ENCODE results near the gene PSG3.
"Not testable (repeated sequence)": the region's sequence is repeated elsewhere in the genome, so short reads cannot be mapped to it uniquely, and the experiment has no call there.

The PSG3 gene

DNA sequence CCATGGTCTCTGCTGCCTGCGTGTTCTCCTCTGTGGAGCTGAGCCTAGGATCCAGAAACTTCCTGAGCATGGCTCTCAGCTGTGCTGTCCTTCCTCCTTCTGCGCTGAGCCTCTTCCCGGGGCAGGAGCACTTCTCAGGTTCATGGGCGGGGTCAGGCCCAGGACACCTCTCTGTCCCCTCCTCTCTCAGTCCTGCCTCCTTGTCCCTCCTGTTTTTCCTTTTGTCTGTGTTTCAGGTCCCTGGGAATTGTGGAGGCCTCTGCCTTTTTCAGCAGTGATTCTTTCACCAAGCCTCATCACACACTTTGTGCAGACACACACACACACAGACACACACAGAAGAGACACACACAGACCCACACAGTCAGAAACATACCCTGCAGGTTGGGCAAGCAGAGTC, at the start of gene PSG3:
Gene PSG3, minus strand, starts transcription at position 101 of the 400 bp plus-strand sequence. Its CDS starts 97 bp downstream, at position 4.
- DNase-seq, result not testable (repeated sequence)

DNA sequence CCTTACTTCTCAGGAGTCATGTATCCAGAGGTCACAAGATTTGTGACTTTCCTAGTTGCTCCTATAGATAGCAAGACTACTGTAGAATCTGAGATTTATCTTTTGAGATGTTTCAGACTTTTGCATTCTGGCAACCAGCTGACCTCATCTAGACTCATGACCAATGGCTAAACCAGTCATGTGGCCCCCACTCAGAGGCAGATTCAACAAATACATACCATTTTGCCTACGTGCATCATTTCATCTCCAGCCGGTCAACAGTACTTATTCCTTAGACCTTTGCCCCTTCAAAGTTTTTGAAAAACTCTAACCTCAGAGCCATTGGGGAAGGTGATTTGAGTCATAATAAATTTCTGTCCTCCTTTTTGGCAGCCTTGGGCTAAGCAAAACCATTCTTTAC, 48.5 kb upstream of the PSG3 start:
- not testable (repeated sequence) for DNase-seq

DNA sequence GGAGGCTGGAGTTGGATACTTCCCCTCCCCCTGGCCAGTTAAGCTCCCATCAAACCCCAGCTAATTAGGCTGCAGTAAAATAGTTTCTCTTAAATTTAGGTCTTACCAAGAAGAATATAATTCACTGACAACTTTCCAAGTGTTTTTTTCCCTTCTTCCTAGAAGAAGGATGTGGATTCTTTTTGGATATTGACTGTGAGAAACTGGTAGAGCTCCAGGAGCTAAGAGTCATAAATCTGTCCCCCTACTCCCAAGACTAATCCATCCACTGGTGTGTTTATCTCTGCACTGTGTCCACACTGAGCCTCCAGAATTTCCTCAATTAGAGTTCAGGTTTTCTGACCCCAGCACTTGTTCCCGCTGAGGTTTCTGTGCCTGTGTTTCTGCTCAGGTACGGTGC, 47.5 kb upstream of the PSG3 start:
- DNase-seq, result not testable (repeated sequence)

DNA sequence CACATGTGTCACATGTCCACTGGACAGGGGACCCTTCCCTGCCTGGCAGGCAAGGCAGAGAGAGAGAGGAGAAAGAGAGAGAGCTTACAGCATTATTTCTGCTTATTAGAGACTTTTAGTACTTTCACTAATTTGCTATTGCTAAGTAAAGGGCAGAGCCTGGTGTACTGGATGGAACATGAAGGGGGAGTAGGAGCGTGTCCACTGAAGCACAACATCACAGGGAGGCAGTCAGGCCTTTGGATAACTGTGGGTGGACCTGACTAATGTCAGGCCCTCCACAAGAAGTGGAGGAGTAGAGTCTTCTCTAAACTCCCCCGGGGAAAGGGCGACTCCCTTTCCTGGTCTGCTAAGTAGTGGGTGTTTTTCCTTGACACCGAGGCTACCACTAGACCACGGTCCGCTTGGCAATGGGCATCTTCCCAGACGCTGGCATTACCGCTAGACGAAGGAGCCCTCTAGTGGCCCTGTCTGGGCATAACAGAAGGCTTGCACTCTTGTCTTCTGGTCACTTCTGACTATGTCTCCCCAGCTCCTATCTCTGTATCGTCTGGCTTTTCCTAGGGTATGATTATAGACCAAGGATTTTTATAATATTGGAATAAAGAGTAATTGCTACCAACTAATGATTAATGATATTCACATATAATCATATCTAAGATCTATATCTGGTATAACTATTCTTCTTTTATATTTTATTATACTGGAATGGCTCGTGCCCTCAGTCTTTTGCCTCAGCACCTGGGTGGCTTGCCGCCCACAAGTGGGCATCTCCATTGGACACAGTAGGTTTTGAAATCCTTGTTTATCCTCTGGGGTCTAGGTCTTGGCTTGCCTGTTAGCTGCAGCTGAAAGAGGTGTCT, 36.7 kb upstream of the PSG3 start:
- peak; percentile 26 for DNase-seq

DNA sequence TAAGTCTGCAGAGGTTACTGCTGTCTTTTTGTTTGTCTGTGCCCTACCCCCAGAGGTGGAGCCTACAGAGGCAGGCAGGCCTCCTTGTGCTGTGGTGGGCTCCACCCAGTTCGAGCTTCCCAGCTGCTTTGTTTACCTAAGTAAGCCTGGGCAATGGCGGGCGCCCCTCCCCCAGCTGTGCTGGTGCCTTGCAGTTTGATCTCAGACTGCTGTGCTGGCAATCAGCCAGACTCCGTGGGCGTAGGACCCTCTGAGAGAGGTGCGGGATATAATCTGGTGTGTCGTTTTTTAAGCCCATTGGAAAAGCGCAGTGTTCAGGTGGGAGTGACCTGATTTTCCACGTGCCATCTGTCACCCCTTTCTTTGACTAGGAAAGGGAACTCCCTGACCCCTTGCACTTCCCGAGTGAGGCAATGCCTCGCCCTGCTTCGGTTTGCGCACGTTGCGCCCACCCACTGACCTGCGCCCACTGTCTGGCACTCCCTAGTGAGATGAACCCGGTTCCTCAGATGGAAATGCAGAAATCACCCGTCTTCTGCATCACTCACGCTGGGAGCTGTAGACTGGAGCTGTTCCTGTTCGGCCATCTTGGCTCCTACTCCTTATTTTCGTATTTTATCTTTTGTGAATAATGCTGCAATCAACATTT, 34.4 kb upstream of the PSG3 start:
- not testable (repeated sequence) for DNase-seq

DNA sequence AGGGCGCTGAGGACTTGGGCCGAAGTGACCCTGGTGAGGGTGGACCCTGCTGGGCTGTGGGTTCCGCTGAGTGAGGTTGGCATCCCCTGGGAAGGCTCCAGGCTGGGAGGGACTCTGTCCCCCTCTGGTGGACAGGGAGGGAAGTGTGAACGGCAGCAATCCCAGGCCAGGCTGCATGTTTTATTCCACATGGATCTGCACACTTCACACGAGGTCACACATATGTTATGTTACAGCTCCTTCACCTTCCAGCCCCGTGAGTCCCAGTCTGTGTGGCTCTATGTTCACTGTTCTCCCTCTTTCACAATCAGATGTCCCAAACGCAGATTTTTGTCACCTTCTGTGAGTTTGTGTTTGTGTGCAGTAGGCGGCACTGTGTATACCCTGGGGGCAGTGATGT, 27.0 kb upstream of the PSG3 start:
- not testable (repeated sequence) for DNase-seq

DNA sequence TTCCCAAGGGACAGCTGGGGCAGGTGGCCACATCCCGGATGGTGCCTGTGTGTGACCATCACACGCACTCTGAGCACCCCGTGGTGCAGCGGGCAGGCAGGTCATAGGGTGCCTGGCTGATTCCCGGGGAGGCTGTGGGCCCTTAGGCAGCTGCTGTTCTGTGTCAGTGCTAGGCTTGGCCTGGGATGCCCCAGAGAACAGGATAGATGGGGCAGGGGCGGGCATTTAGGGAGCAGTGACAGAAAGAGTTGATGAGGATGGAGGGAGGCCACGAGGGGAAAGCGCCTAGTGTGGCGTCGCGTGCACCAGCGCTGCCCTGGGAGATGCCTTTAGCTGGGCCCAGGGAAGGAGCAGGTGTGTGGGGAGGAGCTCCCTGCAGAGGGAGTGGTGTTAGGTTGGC, 26.6 kb upstream of the PSG3 start:
- DNase-seq, result not testable (repeated sequence)

DNA sequence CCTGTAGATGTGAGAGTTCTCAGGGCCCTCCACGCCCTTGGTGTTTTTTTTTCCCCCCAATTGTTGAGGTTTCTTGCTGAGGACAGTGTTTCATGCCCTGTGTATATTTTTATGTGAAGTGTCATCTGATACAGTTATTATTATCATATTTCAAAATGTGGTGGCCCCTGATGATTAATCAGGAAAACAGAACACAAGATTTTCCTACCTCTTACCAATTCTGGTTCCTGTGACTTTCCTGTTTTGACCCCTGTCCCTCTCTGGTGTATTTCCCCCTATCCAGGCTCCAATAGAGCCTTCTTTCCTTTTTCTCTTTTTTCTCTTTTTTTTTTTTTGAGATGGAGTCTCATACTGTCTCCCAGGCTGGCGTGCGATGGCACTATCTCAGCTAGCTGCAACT, 24.6 kb upstream of the PSG3 start:
- no peak for DNase-seq

DNA sequence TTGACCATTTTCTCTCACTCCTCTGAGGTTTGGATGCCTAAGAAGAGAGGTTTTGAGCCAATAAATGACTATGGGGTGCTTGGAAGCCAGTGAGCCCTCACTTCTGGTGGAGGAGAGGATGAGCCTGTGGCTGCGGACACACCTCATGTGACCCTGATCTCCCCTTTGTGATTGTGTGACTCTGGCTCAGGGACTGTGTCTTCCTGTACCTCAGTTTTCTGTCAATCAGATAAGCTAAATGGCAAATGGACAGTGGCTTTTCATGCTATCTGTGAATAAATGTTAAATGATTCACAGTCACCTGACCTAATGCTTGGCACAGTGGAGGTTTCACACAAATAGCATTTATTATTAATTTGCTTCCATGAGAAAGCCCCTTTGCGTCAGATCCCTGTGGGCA, 22.5 kb upstream of the PSG3 start:
- no peak for DNase-seq

DNA sequence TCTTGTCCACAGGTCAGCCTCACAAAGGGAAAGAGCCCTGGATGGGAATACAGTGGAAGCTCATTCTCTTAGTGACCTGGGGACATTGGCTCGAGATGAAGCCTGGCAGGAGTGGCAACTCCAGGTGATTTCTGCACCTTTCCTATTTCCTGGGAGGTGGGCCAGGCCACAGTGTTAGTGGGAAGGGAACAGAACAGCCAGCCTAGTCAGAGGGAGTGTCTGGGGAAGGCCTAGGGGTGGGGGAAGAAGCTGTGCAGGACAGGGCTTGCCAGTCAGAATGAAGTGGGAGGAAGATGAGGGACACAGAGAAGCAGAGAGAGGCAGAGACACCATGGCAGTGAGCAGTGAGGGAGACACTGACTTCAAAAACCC, 21.6 kb upstream of the PSG3 start:
- not testable (repeated sequence) for DNase-seq

DNA sequence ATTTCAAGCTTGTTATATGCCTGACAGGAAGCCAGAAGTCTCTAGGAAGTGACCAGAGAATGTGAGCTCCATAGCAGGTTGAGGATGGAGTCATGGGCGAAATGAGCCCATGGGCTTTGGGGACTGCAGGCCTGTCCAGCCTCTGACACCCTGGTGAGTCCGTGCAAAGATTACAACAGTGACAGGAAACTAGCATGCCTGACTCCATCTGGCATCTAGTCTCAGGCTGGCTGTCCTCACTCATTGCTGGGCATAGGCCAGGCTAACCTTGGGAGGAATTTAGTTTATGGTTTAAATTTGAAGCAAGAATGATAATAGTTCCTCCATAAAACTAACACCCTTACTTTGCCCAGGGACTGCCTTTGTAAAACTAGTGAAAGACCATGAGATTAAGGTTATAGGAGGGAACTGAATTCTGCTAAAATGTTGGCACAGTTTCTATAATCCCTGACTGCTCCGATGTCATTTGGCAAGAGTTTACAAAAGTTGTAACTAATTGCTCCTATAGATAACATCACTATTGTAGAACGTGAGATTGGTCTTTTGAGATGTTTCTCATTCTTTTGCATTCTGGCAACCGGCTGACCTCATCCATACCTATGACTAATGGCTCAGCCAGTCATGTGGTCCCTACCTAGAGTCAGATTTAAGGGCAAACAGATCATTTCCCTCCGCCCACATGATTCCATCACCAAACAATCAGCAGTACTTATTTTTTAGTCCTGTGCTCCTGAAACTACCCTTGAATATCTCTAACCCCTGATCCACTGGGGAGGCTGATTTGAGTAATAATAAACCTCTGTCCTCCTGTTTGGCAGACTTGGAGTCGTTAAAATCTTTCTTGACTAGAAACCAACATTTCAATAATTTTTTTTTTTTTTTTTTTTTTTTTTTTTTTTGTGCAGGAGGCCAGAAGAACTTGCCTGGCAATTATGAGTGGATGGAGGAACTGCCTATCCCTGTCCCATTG, 21.0 kb upstream of the PSG3 start:
- not testable (repeated sequence) for DNase-seq

DNA sequence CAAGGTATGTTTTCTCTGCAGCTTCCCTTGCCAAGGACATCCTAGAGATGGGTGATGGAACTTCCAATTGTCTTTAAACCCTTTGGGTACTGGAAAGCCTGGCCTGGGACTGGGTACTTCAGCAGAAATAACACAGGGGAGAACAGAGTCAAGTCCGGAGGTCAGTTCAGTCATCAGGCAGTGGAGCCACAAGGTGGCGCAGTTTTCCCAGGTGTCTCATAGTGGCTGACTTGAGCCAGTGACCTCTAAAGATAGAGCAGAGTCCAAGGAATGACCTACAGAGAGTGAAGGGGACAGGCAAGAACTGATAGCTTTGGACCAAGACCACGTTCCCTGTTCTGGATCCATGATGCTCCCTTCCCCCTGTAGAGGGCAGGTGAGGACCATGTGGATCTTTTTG, 18.4 kb upstream of the PSG3 start:
- DNase-seq, result not testable (repeated sequence)

DNA sequence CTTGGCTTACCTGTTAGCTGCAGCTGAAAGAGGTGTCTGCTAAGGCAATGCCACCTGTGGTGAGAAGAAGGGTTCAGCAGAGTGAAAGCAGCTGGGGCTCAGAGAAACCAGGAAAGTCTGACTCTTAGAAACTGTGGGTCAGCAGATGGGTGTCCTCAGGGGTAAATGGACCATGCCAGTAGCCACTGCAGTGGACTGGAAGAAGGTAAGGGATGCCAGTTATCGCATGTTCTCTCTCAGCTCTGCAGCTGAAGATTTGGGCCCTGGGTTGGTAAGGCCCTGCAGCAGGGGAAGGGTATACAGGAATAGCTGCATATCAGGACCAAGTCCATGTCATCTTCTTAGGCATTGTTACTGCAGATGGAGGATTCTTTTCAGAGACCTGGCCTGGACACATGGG, 12.0 kb upstream of the PSG3 start:
- not testable (repeated sequence) for DNase-seq

DNA sequence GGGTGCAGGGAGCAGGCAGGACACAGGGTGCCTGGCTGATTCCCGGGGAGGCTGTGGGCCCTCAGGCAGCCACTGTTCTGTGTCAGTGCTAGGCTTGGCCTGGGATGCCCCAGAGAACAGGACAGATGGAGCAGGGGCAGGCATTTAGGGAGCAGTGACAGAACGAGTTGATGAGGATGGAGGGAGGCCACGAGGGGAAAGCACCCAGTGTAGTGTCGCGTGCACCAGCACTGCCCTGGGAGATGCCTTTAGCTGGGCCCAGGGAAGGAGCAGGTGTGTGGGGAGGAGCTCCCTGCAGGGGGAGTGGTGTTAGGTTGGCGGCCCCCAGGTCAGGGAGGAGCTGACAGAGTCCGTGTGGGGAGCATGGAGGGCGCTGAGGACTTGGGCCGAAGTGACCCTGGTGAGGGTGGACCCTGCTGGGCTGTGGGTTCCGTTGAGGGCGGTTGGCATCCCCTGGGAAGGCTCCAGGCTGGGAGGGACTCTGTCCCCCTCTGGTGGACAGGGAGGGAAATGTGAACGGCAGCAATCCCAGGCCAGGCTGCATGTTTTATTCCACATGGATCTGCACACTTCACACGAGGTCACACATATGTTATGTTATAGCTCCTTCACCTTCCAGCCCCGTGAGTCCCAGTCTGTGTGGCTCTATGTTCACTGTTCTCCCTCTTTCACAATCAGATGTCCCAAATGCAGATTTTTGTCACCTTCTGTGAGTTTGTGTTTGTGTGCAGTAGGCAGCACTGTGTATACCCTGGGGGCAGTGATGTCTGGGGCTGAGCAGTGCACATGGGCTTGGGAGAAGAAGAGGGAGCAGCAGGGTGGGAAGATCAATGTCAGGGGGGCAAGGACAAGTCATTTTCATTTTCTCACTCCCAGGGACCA, 1.7 kb upstream of the PSG3 start:
- not testable (repeated sequence) for DNase-seq

DNA sequence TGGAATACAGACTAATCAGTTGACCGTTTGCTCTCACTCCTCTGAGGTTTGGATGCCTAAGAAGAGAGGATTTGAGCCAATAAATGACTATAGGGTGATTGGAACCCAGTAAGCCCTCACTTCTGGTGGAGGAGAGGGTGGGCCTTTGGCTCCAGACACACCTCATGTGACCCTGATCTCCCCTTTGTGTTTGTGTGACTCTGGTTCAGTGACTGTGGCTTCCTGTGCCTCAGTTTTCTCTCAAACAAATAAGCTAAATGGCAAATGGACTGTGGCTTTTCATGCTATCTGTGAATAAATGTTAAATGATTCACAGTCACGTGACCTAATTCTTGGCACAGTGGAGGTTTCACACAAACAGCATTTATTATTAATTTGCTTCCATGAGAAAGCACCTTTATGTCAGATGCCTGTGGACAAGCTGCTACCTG, 2.7 kb downstream of the PSG3 start:
- not testable (repeated sequence) for DNase-seq

DNA sequence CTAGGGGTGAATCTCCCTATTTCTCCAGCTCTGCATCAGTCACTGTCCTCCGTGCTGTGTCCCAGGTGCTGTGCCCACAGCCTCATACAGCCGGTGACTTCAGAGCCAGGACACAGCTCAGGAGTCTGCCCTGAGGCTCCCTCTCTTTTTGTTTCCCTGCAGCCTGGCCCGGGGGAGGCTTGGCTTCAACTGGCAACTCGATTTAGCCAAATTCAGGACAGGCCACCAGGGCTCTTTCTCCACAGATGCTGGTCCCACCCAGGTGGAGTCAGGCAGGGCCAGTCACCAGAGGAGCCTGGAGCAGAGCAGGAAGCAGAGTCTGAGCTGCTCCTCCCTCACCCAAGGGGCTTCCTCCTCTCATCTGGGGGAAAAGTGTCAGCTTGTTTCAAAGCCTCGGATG, 11.9 kb downstream of the PSG3 start:
- DNase-seq, result not testable (repeated sequence)

DNA sequence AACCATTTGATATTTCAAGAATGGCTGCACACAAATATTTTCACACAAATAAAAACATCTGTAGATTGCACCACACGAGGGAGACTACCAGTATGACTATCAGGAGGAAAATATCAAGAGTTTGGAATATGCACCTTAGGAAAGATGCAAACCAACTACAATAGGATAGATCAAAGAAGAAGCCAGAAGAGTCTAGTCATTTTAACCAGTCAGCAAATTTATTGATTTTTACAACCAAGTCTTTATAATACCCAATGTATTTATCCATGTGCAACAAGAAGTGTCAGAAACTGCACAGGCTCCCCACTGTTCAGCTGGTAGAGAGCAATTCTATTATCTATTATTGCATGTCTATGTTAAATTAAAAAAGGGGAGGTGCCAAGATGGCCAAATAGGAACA, 26.3 kb downstream of the PSG3 start:
- DNase-seq, result not testable (repeated sequence)

DNA sequence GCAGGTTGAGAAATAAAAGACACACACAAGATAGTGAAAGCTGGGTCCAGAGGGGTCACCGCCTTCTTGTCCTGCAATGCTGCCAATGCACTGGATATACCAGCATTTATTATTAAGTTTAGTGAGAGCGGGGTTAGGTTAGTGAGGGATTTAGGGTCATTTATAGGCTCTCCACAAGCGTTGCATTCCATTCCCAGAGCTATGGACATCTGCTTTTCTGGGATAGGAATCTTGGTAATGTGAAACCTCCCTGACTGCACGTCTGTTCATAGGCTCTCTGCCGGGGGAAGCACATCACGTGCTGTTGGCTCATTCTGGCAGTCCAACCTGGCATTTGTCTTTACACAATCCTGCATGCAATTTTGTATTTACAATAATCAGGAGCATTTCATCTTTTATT, 27.5 kb downstream of the PSG3 start:
- DNase-seq, result not testable (repeated sequence)

DNA sequence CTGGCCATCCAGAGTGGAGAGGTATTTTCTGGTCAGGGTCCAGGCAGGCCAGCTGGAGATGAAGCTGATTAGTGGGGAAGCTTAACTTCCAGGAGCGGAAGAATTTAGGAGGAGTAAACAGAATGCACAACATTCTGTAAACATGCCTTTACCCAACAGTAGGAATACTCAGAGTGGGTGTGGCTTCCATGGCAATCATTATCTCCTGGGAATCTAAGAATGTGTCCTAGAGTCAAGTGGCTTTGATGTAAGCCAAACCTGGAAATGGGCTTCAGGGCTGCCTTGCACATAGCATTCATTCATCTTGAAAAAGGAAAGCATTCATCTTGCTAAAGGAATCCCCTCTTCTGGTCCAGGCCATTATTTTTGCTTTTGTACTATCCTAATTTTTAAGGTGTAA, 29.3 kb downstream of the PSG3 start:
- DNase-seq, result not testable (repeated sequence)

DNA sequence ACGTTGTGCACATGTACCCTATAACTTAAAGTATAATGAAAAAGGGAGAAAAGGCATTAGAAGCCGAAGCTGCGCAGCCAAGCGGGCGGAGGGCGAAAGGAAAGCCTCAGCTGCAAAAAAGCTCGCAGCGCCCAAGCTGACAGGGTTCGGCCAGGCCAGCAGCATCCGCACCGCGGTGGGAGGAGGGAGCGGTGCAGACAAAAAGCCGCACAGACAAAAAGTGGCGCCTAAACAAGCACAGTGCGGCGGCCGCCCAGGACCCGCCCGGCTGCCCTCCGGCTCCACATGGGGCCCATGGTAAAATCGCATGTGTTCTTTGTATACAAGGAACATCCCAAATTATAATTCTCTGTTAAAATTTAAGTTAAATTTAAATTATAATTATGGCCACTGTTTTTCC, 42.4 kb downstream of the PSG3 start:
- DNase-seq, result no peak

DNA sequence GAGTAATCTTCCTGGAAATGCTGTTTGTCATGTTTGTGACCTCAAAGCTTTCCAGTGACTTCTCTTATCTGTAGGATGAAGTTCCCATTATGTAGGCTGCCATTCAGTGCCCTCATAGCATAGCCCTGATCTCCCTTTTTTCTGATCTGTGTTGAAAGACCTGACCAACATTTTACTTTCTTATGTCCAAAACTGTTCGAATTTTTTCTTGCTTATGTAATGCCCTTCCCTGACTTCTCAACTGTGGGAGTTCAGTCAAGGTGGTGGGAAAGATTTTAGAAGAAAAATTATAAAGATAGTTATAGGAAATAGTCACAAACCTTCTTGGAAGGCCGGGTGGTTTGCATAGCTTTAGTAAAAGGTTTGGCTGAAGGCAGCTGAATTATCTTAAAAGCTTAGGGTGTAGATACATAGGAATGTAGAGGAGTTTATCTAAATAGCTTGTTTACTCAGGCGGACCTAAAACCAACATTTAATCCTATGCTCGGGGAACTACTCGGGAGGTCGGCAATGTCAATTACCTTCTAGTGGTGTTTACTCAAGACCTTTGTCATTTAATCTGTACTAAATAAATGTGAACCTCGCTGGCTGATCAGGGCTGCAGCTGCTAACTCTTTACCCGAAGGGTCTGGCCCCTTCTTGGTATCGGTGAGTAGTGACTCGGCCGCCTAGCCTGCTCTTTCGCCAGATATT, 44.3 kb downstream of the PSG3 start:
- no peak for DNase-seq

Data from NCI-H146 (cell line).